Gastrocnemius medialis (tissue), 4 donors: Measurements from ENCODE around the gene MYO3B. TPM values are rescaled to one million over a fixed set of nuclear protein-coding genes. Genes with fewer than 3 reads are reported as not detected.
"Not testable (repeated sequence)": the region's sequence is repeated elsewhere in the genome, so short reads cannot be mapped to it uniquely, and the experiment has no call there.

Experiments
- ATAC-seq, 2 donors: fragments of 150-250 bp; one replicate each; pipeline ENCODE4 v1.9.1; 2016
- DNase-seq, 2 donors: peaks; one replicate each; pipeline ENCODE4 v3.0.0-alpha.2; 2019
- H3K27ac ChIP-seq, 4 donors: fragments of 200-600 bp; sonication (generic); 1 replicate in 1 of 4; 2 replicates in 3 of 4; pipeline ENCODE4 v1.5.1; 2016 to 2018; ENCODE audit warnings: mild to moderate bottlenecking in 2 of 4, moderate library complexity in 1 of 4
- H3K27me3 ChIP-seq, 3 donors: fragments of 200-600 bp; sonication (generic) in 2 of 3; 1 replicate in 1 of 3; 2 replicates in 2 of 3; pipeline versions ENCODE4 v1.5.1 to v1.6.0; 2016 to 2019; ENCODE audit warnings: mild to moderate bottlenecking in 1 of 3, moderate library complexity in 1 of 3
- H3K36me3 ChIP-seq, 2 donors: fragments of 200-600 bp; sonication (generic) in 1 of 2; one replicate each; pipeline ENCODE4 v1.5.1; 2017 to 2018
- H3K4me1 ChIP-seq, 2 donors: fragments of 200-600 bp; sonication (generic) in 1 of 2; one replicate each; pipeline ENCODE4 v1.5.1; 2016 to 2017; ENCODE audit warnings: mild to moderate bottlenecking in 2 of 2
- H3K4me3 ChIP-seq, 4 donors: fragments of 200-600 bp; sonication (generic) in 3 of 4; 1 replicate in 1 of 4; 2 replicates in 3 of 4; pipeline ENCODE4 v1.5.1; 2016 to 2019; ENCODE audit warnings: mild to moderate bottlenecking in 2 of 4
- H3K9me3 ChIP-seq, 3 donors: fragments of 200-600 bp; sonication (generic) in 2 of 3; 1 replicate in 1 of 3; 2 replicates in 2 of 3; pipeline ENCODE4 v1.5.1; 2016 to 2019
- POLR2A ChIP-seq, 2 donors: fragments of 450-650 bp; IDR thresholded peaks; one replicate each; pipeline ENCODE4 v1.6.1; 2017; ENCODE audit warnings: antibody characterized with exemption in 2 of 2, mild to moderate bottlenecking in 2 of 2, moderate library complexity in 2 of 2
- in situ Hi-C, 4 donors: fragments of 200-750 bp; cut with MboI; loops; one replicate each; pipeline versions ENCODE4 v1.15.0 to v1.8.0; 2017; ENCODE audit warnings: low sequenced_read_pairs in 4 of 4
- intact Hi-C: fragments of 100-400 bp; cut with DNase I; formaldehyde crosslinking; loops from one replicate; pipeline ENCODE4 v1.15.1; 2023; ENCODE audit warnings: low total_unique reads
- total RNA-seq, 4 donors: library from RNA; depleted of rRNA; stranded (reverse); fragments of >200 nt; gene quantifications; one replicate each; pipeline versions ENCODE4 v1.1.0 to v1.2.3, GENCODE V29; 2016
- TF ChIP-seq, protein P1 (sequence below), 5 experiments: fragments of 450-650 bp in 3 of 5; fragments of 200-600 bp in 2 of 5; sonication (generic) in 2 of 5; IDR thresholded peaks in 4 of 5; conservative IDR thresholded peaks in 1 of 5; 1 replicate in 4 of 5; 2 replicates in 1 of 5; pipeline ENCODE4 v1.5.1; 2016 to 2019; ENCODE audit warnings: antibody characterized with exemption in 5 of 5, mild to moderate bottlenecking in 3 of 5, moderate library complexity in 3 of 5

The MYO3B gene
- total RNA-seq, 4 donors from 2014 or later, result 0.07 to 0.27 TPM; not detected in 2

DNA sequence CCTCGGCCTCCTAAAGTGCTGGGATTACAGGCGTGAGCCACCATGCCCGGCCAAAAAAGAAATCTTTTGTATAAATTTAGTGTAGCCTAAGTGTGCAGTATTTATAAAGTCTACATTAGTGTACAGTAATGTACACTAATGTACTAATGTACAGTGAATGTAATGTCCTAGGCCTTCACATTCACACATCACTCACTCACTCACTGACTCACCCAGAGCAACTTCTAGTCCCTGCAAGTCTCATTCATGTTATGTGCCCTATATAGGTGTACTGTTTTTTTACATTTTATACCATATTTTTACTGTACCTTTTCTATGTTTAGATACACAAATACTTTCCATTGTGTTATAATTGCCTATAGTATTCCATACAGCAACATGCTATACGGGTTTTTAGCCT, 254.9 kb downstream of the MYO3B start:
- in situ Hi-C loops, result no loop called here
- no peak overlapping the region for H3K4me3 ChIP-seq
- intact Hi-C loops, result no loop called here
- no peaks in the 10 kb centered on the region for H3K9me3 ChIP-seq
- H3K27ac ChIP-seq, result no peak overlapping the region
- no peaks in the 10 kb centered on the region for H3K27me3 ChIP-seq
- no peak for ATAC-seq
- no peak for DNase-seq
- TF ChIP-seq, protein P1, sequence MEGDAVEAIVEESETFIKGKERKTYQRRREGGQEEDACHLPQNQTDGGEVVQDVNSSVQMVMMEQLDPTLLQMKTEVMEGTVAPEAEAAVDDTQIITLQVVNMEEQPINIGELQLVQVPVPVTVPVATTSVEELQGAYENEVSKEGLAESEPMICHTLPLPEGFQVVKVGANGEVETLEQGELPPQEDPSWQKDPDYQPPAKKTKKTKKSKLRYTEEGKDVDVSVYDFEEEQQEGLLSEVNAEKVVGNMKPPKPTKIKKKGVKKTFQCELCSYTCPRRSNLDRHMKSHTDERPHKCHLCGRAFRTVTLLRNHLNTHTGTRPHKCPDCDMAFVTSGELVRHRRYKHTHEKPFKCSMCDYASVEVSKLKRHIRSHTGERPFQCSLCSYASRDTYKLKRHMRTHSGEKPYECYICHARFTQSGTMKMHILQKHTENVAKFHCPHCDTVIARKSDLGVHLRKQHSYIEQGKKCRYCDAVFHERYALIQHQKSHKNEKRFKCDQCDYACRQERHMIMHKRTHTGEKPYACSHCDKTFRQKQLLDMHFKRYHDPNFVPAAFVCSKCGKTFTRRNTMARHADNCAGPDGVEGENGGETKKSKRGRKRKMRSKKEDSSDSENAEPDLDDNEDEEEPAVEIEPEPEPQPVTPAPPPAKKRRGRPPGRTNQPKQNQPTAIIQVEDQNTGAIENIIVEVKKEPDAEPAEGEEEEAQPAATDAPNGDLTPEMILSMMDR (IDR thresholded peaks at IDR 0.05 in 4 of 5, conservative IDR thresholded peaks at IDR 0.05 in 1 of 5), result no peak
- no peak for TF ChIP-seq POLR2A (IDR thresholded peaks at IDR 0.05)
- no peaks in the 10 kb centered on the region for H3K4me1 ChIP-seq
- H3K36me3 ChIP-seq, result no peaks in the 10 kb centered on the region

DNA sequence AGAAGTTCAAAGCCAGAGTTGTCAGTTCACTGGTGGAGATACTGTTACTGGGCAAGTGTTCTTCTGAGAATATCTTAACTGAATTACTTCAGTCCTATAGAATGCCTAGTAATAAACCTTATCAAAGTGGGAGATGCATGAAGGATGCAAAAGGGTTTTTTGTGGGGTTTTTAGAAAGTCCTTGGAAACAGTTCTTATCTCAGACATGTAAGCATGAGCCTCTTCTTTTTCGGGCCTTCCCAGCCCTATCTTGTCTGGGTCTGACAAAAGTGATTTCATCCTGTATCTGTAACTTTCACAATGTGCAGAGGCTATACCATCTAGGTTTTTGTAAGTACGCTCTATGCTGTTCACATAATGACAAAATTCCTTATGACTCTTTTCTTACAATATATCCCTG, 255.5 kb downstream of the MYO3B start:
- no peak overlapping the region for H3K4me3 ChIP-seq
- ATAC-seq (no peak), DNase-seq (no peak)
- no peaks in the 10 kb centered on the region for H3K9me3 ChIP-seq
- H3K36me3 ChIP-seq, result no peaks in the 10 kb centered on the region
- no peak for TF ChIP-seq POLR2A (IDR thresholded peaks at IDR 0.05)
- TF ChIP-seq, protein P1 (IDR thresholded peaks at IDR 0.05 in 4 of 5, conservative IDR thresholded peaks at IDR 0.05 in 1 of 5), result no peak
- in situ Hi-C loops, result no loop called here
- no peaks in the 10 kb centered on the region for H3K27me3 ChIP-seq
- no peak overlapping the region for H3K27ac ChIP-seq
- H3K4me1 ChIP-seq, result no peaks in the 10 kb centered on the region
- intact Hi-C loops, result no loop called here

DNA sequence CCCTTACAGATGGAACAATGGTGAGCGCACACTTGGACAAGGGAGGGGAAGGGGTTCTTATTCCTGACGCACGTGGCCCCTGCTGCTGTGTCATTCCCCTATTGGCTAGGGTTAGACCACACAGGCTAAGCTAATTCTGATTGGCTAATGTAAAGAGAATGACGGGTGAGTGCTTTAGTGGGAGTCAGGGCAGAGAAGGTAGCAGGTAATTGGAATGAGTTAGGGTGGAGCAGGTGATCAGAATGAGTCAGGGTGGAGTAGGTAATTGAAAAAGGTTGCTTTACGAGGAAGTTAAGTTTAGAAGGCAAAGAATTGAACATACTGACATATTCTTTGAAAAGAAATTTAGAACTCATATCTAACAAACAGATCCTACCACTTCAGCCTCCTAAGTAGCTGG, 256.4 kb downstream of the MYO3B start:
- ATAC-seq, H3K36me3 ChIP-seq, H3K4me1 ChIP-seq, in situ Hi-C loops, H3K4me3 ChIP-seq, H3K27me3 ChIP-seq, H3K27ac ChIP-seq, H3K9me3 ChIP-seq, DNase-seq, intact Hi-C loops: not testable (repeated sequence)

DNA sequence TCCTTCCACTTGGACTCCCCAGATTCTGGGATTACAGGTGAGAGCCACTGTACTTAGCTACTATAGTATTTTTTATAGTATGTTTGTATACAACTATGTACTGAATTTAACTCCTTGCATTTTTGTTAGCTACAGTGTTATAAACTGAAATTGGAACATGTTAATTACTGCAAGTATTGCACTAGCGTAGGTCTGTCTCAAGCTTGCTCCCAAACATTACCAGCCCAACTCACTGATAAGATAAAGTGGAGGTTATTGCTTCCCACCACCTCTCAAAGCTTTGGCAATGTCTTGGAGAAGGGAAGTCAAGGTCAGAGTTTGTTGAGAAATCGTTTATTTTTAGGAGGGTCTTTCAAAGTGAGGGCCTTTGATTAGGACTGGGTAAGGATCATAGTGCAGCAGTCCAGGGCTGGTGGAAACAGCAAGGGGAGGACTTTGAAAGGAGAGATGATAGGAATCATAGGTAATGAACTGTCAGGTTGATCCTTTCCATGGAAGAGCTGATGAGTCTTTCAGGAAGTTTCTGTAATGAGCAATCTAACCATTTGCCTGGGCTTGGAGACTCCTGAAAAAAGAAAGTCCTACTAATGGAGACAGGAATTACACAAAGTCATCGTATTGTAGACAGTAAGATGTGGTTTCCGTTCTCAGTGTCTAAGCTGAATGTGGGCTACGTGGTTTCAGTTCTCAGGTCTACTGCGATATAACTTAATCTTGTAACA, 257.1 kb downstream of the MYO3B start:
- no peak for DNase-seq
- H3K4me1 ChIP-seq, result no peaks in the 10 kb centered on the region
- no peak overlapping the region for H3K27ac ChIP-seq
- in situ Hi-C loops (no loop called here), intact Hi-C loops (no loop called here)
- no peak overlapping the region for H3K4me3 ChIP-seq
- peaks cover 0 to 4% (median 0%) of the 10 kb centered on the region in 3 donors for H3K27me3 ChIP-seq
- TF ChIP-seq POLR2A (IDR thresholded peaks at IDR 0.05), result no peak
- TF ChIP-seq, protein P1 (IDR thresholded peaks at IDR 0.05 in 4 of 5, conservative IDR thresholded peaks at IDR 0.05 in 1 of 5), result no peak
- no peaks in the 10 kb centered on the region for H3K36me3 ChIP-seq
- H3K9me3 ChIP-seq, result no peaks in the 10 kb centered on the region
- ATAC-seq, result no peak

DNA sequence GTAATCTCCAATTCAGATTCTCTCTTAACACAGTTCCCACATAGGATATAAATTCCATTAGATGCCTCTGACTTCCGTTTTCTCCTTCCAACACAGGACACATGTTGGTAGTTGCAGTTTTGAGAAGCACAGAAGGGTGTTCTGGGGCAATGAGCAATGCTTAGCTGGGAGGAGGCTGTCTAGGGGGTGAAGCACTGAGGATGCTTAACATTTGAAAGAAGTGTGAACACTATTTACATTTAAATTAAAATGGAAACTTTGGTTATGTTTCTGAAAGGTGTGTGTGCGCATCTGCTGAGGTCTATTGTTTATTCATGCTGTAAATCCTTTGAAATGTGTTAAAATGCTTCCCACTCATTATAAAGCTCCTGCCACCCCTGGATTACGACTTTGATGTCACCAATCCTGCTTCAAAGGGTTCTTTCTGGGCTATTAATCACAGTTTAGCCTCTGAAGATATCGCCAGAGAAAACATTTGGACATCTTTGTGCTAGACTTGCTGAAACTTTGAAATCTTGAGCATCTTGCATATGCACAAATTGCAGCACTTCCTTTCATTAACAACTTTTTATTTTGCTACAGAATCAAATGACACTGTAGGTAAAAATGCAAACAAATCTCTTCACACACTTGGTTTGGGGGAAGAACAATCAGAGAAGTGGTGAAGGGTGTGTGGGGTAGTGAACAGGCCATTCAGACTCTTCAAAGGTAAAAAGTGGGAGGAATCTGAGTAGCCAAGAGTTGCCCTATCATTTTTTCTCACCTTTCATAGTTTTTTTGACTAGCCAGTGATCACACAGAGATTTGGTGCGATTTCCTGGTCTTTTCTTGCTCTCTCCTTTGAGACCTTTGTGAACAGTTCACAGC, 258.4 kb downstream of the MYO3B start:
- Histone ChIP-seq H3K4me3 (no peak overlapping the region), H3K36me3 (no peaks in the 10 kb centered on the region), H3K27ac (no peak overlapping the region), H3K27me3 (peaks cover 0 to 4% (median 0%) of the 10 kb centered on the region in 3 donors), H3K4me1 (no peaks in the 10 kb centered on the region), H3K9me3 (no peaks in the 10 kb centered on the region)
- in situ Hi-C loops, result no loop called here
- no peak for TF ChIP-seq POLR2A (IDR thresholded peaks at IDR 0.05)
- TF ChIP-seq, protein P1 (IDR thresholded peaks at IDR 0.05 in 4 of 5, conservative IDR thresholded peaks at IDR 0.05 in 1 of 5), result no peak
- no peak for ATAC-seq
- intact Hi-C loops, result no loop called here
- DNase-seq, result no peak
